Mesenchymal stem cell (in vitro differentiated cells and primary cell): ENCODE results near the gene BRD9.

Experiments
- DNase-seq: peaks from one replicate; pipeline ENCODE4 v3.0.0-alpha.2; 2013
- H2AFZ ChIP-seq: one replicate; pipeline ENCODE4 v1.6.1; 2013; ENCODE audit warnings: low read depth, mild to moderate bottlenecking, control low read depth, inconsistent platforms, low read length, moderate library complexity
- H2AK5ac ChIP-seq: 2 replicates; pipeline ENCODE4 v1.6.1; 2013; ENCODE audit warnings: low read length, moderate library complexity, mild to moderate bottlenecking, inconsistent platforms; ENCODE audit not compliant: severe bottlenecking
- H2BK120ac ChIP-seq: one replicate; pipeline ENCODE4 v1.6.1; 2013; ENCODE audit warnings: low read depth, mild to moderate bottlenecking, inconsistent platforms, low read length, moderate library complexity
- H2BK12ac ChIP-seq, 2 experiments: one replicate each; pipeline ENCODE4 v1.6.1; 2013; ENCODE audit warnings: inconsistent platforms in 2 of 2, low read length in 2 of 2, mild to moderate bottlenecking in 2 of 2, moderate library complexity in 2 of 2, control low read depth in 1 of 2
- H2BK15ac ChIP-seq: one replicate; pipeline ENCODE4 v1.6.1; 2013; ENCODE audit warnings: mild to moderate bottlenecking, low read depth, inconsistent platforms; ENCODE audit not compliant: poor library complexity, severe bottlenecking
- H2BK5ac ChIP-seq: 2 replicates; pipeline ENCODE4 v1.6.1; 2013; ENCODE audit warnings: low read depth, mild to moderate bottlenecking, low read length, control low read depth, inconsistent platforms; ENCODE audit not compliant: poor library complexity, severe bottlenecking
- H3K14ac ChIP-seq, 2 experiments: one replicate each; pipeline ENCODE4 v1.6.1; 2013; ENCODE audit warnings: inconsistent platforms in 2 of 2, low read length in 2 of 2, control low read depth in 1 of 2, mild to moderate bottlenecking in 1 of 2, moderate library complexity in 1 of 2
- H3K18ac ChIP-seq, 2 experiments: one replicate each; pipeline ENCODE4 v1.6.1; 2013; ENCODE audit warnings: inconsistent platforms in 2 of 2, low read length in 2 of 2, control low read depth in 1 of 2, low read depth in 1 of 2, mild to moderate bottlenecking in 1 of 2
- H3K23ac ChIP-seq, 2 experiments: one replicate each; pipeline ENCODE4 v1.6.1; 2013; ENCODE audit warnings: inconsistent platforms in 2 of 2, low read length in 2 of 2, mild to moderate bottlenecking in 2 of 2, moderate library complexity in 2 of 2, control low read depth in 1 of 2
- H3K27ac ChIP-seq: 2 replicates; pipeline ENCODE4 v1.5.1; 2013; ENCODE audit warnings: mild to moderate bottlenecking, moderate library complexity, low read length, control low read depth, inconsistent platforms; ENCODE audit not compliant: poor library complexity, severe bottlenecking
- H3K27me3 ChIP-seq, 2 experiments: 2 replicates each; pipeline versions ENCODE4 v1.6.1 to v1.7.0; 2013; ENCODE audit warnings: low read length in 2 of 2, mild to moderate bottlenecking in 2 of 2, moderate library complexity in 2 of 2, control low read depth in 1 of 2, inconsistent platforms in 1 of 2; ENCODE audit not compliant: control insufficient read depth in 1 of 2, insufficient read depth in 1 of 2
- H3K36me3 ChIP-seq, 2 experiments: 2 replicates each; pipeline versions ENCODE4 v1.6.1 to v1.7.0; 2013; ENCODE audit warnings: low read length in 2 of 2, control low read depth in 1 of 2, inconsistent platforms in 1 of 2, low read depth in 1 of 2, mild to moderate bottlenecking in 1 of 2; ENCODE audit not compliant: insufficient read depth in 2 of 2, control insufficient read depth in 1 of 2
- H3K4ac ChIP-seq, 2 experiments: one replicate each; pipeline ENCODE4 v1.6.1; 2013; ENCODE audit warnings: inconsistent platforms in 2 of 2, low read length in 2 of 2, mild to moderate bottlenecking in 2 of 2, moderate library complexity in 2 of 2, control low read depth in 1 of 2, low read depth in 1 of 2
- H3K4me1 ChIP-seq: 2 replicates; pipeline ENCODE4 v1.6.1; 2013; ENCODE audit warnings: low read depth, low read length, control low read depth; ENCODE audit not compliant: control insufficient read depth, insufficient read depth
- H3K4me2 ChIP-seq: 2 replicates; pipeline ENCODE4 v1.6.1; 2013; ENCODE audit warnings: low read length, mild to moderate bottlenecking, inconsistent platforms; ENCODE audit not compliant: poor library complexity, severe bottlenecking
- H3K4me3 ChIP-seq, 2 experiments: 2 replicates each; pipeline versions ENCODE4 v1.5.1 to v1.7.0; 2013; ENCODE audit warnings: low read length in 2 of 2, mild to moderate bottlenecking in 2 of 2, control low read depth in 1 of 2, low read depth in 1 of 2; ENCODE audit not compliant: insufficient read depth in 1 of 2
- H3K79me1 ChIP-seq: replicated peaks from 2 replicates; pipeline ENCODE4 v1.6.1; 2013; ENCODE audit warnings: mild to moderate bottlenecking, control low read depth, low read length, inconsistent platforms; ENCODE audit not compliant: poor library complexity, severe bottlenecking
- H3K9ac ChIP-seq: 2 replicates; pipeline ENCODE4 v1.7.0; 2013; ENCODE audit warnings: mild to moderate bottlenecking, low read length, moderate library complexity
- H3K9me3 ChIP-seq: 2 replicates; pipeline ENCODE4 v1.7.0; 2013; ENCODE audit warnings: mild to moderate bottlenecking, low read length; ENCODE audit not compliant: control insufficient read depth
- H4K8ac ChIP-seq: one replicate; pipeline ENCODE4 v1.6.1; 2013; ENCODE audit warnings: inconsistent platforms, mild to moderate bottlenecking, low read length, moderate library complexity
- H4K91ac ChIP-seq: one replicate; pipeline ENCODE4 v1.6.1; 2013; ENCODE audit warnings: mild to moderate bottlenecking, low read length, inconsistent platforms
- WGBS: methylation state at CpG from one replicate; pipeline ENCODE4 v1.1.7; 2013; ENCODE audit warnings: mixed read lengths; 5-methylcytosine and 5-hydroxymethylcytosine counted together

The BRD9 gene

DNA sequence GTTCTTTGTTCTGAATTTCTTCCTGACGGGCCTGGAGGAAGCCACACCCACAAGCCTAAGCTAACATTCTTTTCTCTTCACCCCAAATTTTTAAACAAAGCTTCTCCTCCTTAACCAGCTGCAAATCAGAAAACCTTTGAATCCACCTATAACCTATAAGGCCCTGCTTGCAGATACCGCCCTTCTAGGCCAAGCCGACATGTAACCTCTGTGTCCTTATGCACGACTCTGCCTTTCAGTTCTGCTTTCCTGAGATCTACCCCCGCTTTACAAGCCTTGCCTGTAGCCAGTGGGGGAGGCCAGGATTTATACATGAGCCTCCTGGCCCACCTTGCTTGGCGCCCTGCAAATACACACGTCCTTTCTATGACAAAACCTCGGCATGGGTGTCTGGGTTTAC is 19.3 kb downstream of the BRD9 start:
- no peak overlapping the region for H3K4ac ChIP-seq
- H3K9ac ChIP-seq: no peak overlapping the region
- H3K18ac ChIP-seq: no peak overlapping the region
- H2BK15ac ChIP-seq: no peak overlapping the region
- H3K27ac ChIP-seq: no peak overlapping the region
- no peaks in the 10 kb centered on the region for H3K27me3 ChIP-seq
- H3K36me3 ChIP-seq: peaks cover 82 to 96% of the 10 kb centered on the region in 2 experiments
- H3K4me3 ChIP-seq: no peak overlapping the region
- no peak overlapping the region for H2AK5ac ChIP-seq
- no peak overlapping the region for H3K4me2 ChIP-seq
- H2BK5ac ChIP-seq: no peak overlapping the region
- H4K91ac ChIP-seq: no peak overlapping the region
- no peak overlapping the region for H2AFZ ChIP-seq
- no peak overlapping the region for H3K23ac ChIP-seq
- no peak overlapping the region for H2BK12ac ChIP-seq
- H4K8ac ChIP-seq: no peak overlapping the region
- H3K79me1 ChIP-seq: peaks cover 40% of the 10 kb centered on the region
- H3K9me3 ChIP-seq: no peaks in the 10 kb centered on the region
- DNase-seq: no peak
- H3K4me1 ChIP-seq: peaks cover 2% of the 10 kb centered on the region
- no peak overlapping the region for H3K14ac ChIP-seq
- WGBS: 96% methylated on average over 8 of the region's 8 CpGs
- no peak overlapping the region for H2BK120ac ChIP-seq

DNA sequence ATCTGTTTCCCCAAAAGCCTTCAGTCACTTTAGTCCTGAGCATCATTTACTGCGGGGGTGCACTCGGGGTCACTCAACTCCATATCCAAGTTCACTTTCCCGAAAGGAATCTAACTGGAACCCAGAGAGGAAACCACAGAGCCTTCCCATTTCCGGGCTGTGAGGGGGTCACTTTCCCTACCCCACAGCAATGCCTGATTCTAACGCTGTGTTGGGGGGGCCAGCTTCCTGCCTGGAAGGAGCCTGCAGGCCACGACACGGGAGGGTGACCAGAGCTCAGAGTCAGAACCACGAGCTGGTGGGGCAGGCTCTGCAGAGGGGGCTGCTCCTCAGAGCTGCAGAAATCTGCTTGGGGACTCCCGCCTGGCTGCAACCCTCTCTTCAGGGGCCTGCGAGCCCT is 20.3 kb downstream of the BRD9 start:
- Histone ChIP-seq H2BK5ac (no peak overlapping the region), H3K14ac (no peak overlapping the region), H4K91ac (no peak overlapping the region), H3K4me2 (no peak overlapping the region), H3K18ac (no peak overlapping the region), H3K27me3 (no peaks in the 10 kb centered on the region), H3K27ac (no peak overlapping the region), H3K4me3 (no peak overlapping the region), H3K4me1 (peaks cover 2% of the 10 kb centered on the region), H2AK5ac (no peak overlapping the region), H3K23ac (no peak overlapping the region), H2AFZ (no peak overlapping the region), H2BK15ac (no peak overlapping the region), H2BK120ac (no peak overlapping the region), H4K8ac (no peak overlapping the region), H3K79me1 (peaks cover 35% of the 10 kb centered on the region), H3K9me3 (no peaks in the 10 kb centered on the region), H2BK12ac (no peak overlapping the region), H3K4ac (no peak overlapping the region), H3K36me3 (peaks cover 81 to 96% of the 10 kb centered on the region in 2 experiments), H3K9ac (no peak overlapping the region)
- DNase-seq: no peak
- 92% methylated on average over 9 of the region's 10 CpGs for WGBS

DNA sequence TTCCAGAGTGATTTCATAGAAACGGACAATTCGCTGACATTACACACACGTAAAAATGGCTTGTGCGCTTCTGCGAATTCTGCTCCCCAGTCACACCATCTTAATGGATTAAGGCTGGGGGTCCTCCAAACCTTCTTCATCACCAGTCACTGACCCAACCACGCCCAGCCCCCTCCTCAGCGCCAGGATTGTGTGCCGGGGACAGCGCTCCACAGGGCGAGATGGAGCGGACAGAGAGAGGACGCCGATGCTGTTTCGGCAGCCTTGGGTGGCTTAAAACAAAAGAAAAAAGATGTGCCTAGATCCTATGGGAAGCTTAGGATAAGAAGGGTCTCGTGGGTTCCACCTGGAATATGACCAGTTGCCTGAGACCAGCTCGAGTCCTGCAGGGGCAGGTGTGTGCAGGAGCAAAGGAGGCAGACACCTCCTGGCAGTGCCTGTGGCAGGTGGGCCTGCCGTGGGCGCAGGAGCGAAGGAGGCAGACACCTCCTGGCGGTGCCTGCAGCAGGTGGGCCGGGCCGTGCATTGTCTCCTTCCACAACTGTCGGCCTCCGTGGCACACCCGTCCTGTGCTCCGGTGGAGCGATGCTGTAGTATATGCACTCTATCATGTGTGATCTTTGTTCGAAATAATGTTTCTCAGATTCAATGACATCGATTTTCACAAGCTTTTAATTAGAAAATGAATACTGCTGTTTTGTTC is 20.9 kb downstream of the BRD9 start:
- Histone ChIP-seq H4K91ac (no peak overlapping the region), H2BK5ac (no peak overlapping the region), H3K14ac (no peak overlapping the region), H3K4ac (no peak overlapping the region), H3K27me3 (no peaks in the 10 kb centered on the region), H2AFZ (no peak overlapping the region), H3K18ac (no peak overlapping the region), H3K4me1 (peaks cover 2% of the 10 kb centered on the region), H3K27ac (no peak overlapping the region), H3K9ac (no peak overlapping the region), H2BK12ac (no peak overlapping the region), H3K4me3 (no peak overlapping the region), H3K23ac (no peak overlapping the region), H2BK15ac (no peak overlapping the region), H4K8ac (no peak overlapping the region), H3K9me3 (no peaks in the 10 kb centered on the region), H3K4me2 (no peak overlapping the region), H3K36me3 (peaks cover 82 to 96% of the 10 kb centered on the region in 2 experiments), H2BK120ac (no peak overlapping the region), H3K79me1 (peaks cover 36% of the 10 kb centered on the region), H2AK5ac (no peak overlapping the region)
- no peak for DNase-seq
- WGBS: 99% methylated on average over 29 of the region's 29 CpGs

DNA sequence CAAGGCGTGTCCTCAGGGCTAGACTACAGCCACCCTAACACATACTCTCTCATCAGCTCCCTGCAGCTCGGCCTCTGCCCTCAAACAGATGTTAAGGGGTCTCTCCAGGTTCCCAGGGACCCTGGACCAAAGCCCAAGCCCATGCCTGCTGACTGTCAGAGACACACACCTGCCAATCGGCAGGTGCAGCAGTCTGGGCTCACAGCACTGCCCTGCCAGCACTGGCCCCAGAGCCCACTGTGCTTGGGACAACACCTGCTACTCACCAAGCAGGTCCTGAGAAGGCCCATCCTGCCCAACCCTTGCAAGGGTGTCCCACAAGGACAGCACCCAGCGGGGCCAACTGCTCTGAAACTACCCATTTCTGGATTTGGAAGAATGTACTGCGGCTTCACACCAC is 21.6 kb downstream of the BRD9 start:
- Histone ChIP-seq H2AFZ (no peak overlapping the region), H3K79me1 (peaks cover 34% of the 10 kb centered on the region), H2BK5ac (no peak overlapping the region)

More for the DNA sequence above, 21.6 kb downstream of the BRD9 start:
- Histone ChIP-seq H2BK120ac (no peak overlapping the region), H2AK5ac (no peak overlapping the region), H3K4me1 (peaks cover 2% of the 10 kb centered on the region), H4K91ac (no peak overlapping the region), H3K36me3 (peaks cover 76 to 96% of the 10 kb centered on the region in 2 experiments), H3K9me3 (no peaks in the 10 kb centered on the region), H3K14ac (no peak overlapping the region), H3K18ac (no peak overlapping the region), H3K4ac (no peak overlapping the region), H2BK15ac (no peak overlapping the region), H3K27ac (no peak overlapping the region), H2BK12ac (no peak overlapping the region), H4K8ac (no peak overlapping the region), H3K27me3 (no peaks in the 10 kb centered on the region), H3K4me3 (no peak overlapping the region), H3K23ac (no peak overlapping the region), H3K4me2 (no peak overlapping the region), H3K9ac (no peak overlapping the region)
- DNase-seq: no peak
- 98% methylated on average over 5 of the region's 5 CpGs for WGBS
